Mesodermal cell (in vitro differentiated cells): ENCODE data around the gene FGGY.
A peak's percentile ranks its signal among the peaks of the same experiment; 100 is the strongest.

Experiments
- H3K27ac ChIP-seq: 2 replicates; pipeline ENCODE4 v1.7.0; 2013; ENCODE audit warnings: mild to moderate bottlenecking, low read depth, low read length, moderate library complexity; ENCODE audit not compliant: severe bottlenecking
- H3K36me3 ChIP-seq: 2 replicates; pipeline ENCODE4 v1.7.1; 2013; ENCODE audit warnings: mild to moderate bottlenecking, low read length, moderate library complexity; ENCODE audit not compliant: control insufficient read depth, insufficient read depth
- H3K4me1 ChIP-seq: one replicate; pipeline ENCODE4 v1.7.1; 2013; ENCODE audit warnings: mild to moderate bottlenecking, low read length; ENCODE audit not compliant: insufficient read depth, control insufficient read depth, poor library complexity, severe bottlenecking
- H3K4me3 ChIP-seq: 2 replicates; pipeline ENCODE4 v1.7.0; 2013; ENCODE audit warnings: low read length, control low read depth, mild to moderate bottlenecking; ENCODE audit not compliant: insufficient read depth, poor library complexity, severe bottlenecking; ENCODE audit errors: extremely low read depth
- H3K9me3 ChIP-seq: 2 replicates; pipeline ENCODE4 v1.7.1; 2013; ENCODE audit warnings: mild to moderate bottlenecking, low read length, moderate library complexity; ENCODE audit not compliant: control insufficient read depth
- WGBS, 2 experiments: methylation state at CpG; one replicate each; pipeline ENCODE4 v1.1.5; 2013; ENCODE audit warnings: missing lambda C conversion rate in 2 of 2; ENCODE audit not compliant: insufficient coverage in 2 of 2; 5-methylcytosine and 5-hydroxymethylcytosine counted together

The FGGY gene

GRCh38 chr1:59406437-59407164 lies 109.7 kb downstream of the FGGY start:
- Histone ChIP-seq H3K4me3 (no peak overlapping the region), H3K9me3 (no peaks in the 10 kb centered on the region), H3K27ac (no peak overlapping the region), H3K36me3 (no peaks in the 10 kb centered on the region), H3K4me1 (peaks cover 8% of the 10 kb centered on the region)
- WGBS, 2 experiments: 90 to 100% methylated on average over 2 of the region's 4 CpGs

- Histone ChIP-seq H3K4me1 (peaks cover 8% of the 10 kb centered on the region), H3K27ac (peak overlapping the region; percentile 56), H3K4me3 (no peak overlapping the region), H3K36me3 (no peaks in the 10 kb centered on the region), H3K9me3 (no peaks in the 10 kb centered on the region)
- WGBS, 2 experiments: 38% methylated on average over 1 of the region's 4 CpGs; no CpG with 5 or more reads in 1 of the 2 experiments
Measured at GRCh38 chr1:59408608-59409240, 111.8 kb downstream of the FGGY start.

GRCh38 chr1:59409549-59409948 lies 112.7 kb downstream of the FGGY start:
- H3K4me1 ChIP-seq: peaks cover 8% of the 10 kb centered on the region
- H3K27ac ChIP-seq: no peak overlapping the region
- H3K9me3 ChIP-seq: no peaks in the 10 kb centered on the region
- no peak overlapping the region for H3K4me3 ChIP-seq
- H3K36me3 ChIP-seq: no peaks in the 10 kb centered on the region

GRCh38 chr1:59409986-59410385 lies 113.1 kb downstream of the FGGY start:
- peaks cover 8% of the 10 kb centered on the region for H3K4me1 ChIP-seq
- no peaks in the 10 kb centered on the region for H3K9me3 ChIP-seq
- H3K36me3 ChIP-seq: no peaks in the 10 kb centered on the region
- no peak overlapping the region for H3K4me3 ChIP-seq
- no peak overlapping the region for H3K27ac ChIP-seq
- WGBS, 2 experiments: 100% methylated on average over 1 of the region's 2 CpGs; no CpG with 5 or more reads in 1 of the 2 experiments

GRCh38 chr1:59410457-59410856 lies 113.6 kb downstream of the FGGY start:
- WGBS, 2 experiments: no CpG with 5 or more reads among the region's 2 CpGs
- Histone ChIP-seq H3K4me1 (peaks cover 8% of the 10 kb centered on the region), H3K36me3 (no peaks in the 10 kb centered on the region), H3K4me3 (no peak overlapping the region), H3K27ac (no peak overlapping the region), H3K9me3 (no peaks in the 10 kb centered on the region)

- Histone ChIP-seq H3K27ac (no peak overlapping the region), H3K36me3 (no peaks in the 10 kb centered on the region), H3K4me1 (peaks cover 8% of the 10 kb centered on the region), H3K9me3 (no peaks in the 10 kb centered on the region), H3K4me3 (no peak overlapping the region)
- WGBS, 2 experiments: 100% methylated on average over 1 to 2 of the region's 3 CpGs
Measured at GRCh38 chr1:59411147-59411546, 114.3 kb downstream of the FGGY start.

- no peak overlapping the region for H3K27ac ChIP-seq
- no peaks in the 10 kb centered on the region for H3K9me3 ChIP-seq
- no peaks in the 10 kb centered on the region for H3K36me3 ChIP-seq
- WGBS, 2 experiments: 80 to 94% methylated on average over 1 to 2 of the region's 2 CpGs
- H3K4me3 ChIP-seq: no peak overlapping the region
- H3K4me1 ChIP-seq: peaks cover 8% of the 10 kb centered on the region
Measured at GRCh38 chr1:59412718-59413326, 115.9 kb downstream of the FGGY start.

- Histone ChIP-seq H3K9me3 (no peaks in the 10 kb centered on the region), H3K4me3 (no peak overlapping the region), H3K4me1 (peaks cover 8% of the 10 kb centered on the region), H3K27ac (no peak overlapping the region), H3K36me3 (no peaks in the 10 kb centered on the region)
- 90 to 100% methylated on average over 1 of the region's 1 CpG for WGBS, 2 experiments
Measured at GRCh38 chr1:59413327-59413720, 116.4 kb downstream of the FGGY start.

- Histone ChIP-seq H3K4me1 (peaks cover 4% of the 10 kb centered on the region), H3K27ac (no peak overlapping the region), H3K4me3 (no peak overlapping the region), H3K9me3 (no peaks in the 10 kb centered on the region), H3K36me3 (no peaks in the 10 kb centered on the region)
- WGBS, 2 experiments: 93 to 100% methylated on average over 3 to 5 of the region's 6 CpGs
Measured at GRCh38 chr1:59414406-59415133, 117.7 kb downstream of the FGGY start.

GRCh38 chr1:59415286-59415850 lies 118.5 kb downstream of the FGGY start:
- no peaks in the 10 kb centered on the region for H3K9me3 ChIP-seq
- no peaks in the 10 kb centered on the region for H3K36me3 ChIP-seq
- 90 to 100% methylated on average over 4 of the region's 5 CpGs for WGBS, 2 experiments
- no peak overlapping the region for H3K27ac ChIP-seq
- H3K4me1 ChIP-seq: peaks cover 4% of the 10 kb centered on the region
- H3K4me3 ChIP-seq: no peak overlapping the region
